ENCODE data around the gene CLDN18.

CLDN18 gene

GRCh38 chr3:138065949-138066348 is 56.0 kb downstream of the CLDN18 start:
- DNase-seq = no peak

- DNase-seq = no peak
Measured at GRCh38 chr3:138066383-138066782, 56.4 kb downstream of the CLDN18 start.

- no peak for DNase-seq
Measured at GRCh38 chr3:138066972-138067371, 57.0 kb downstream of the CLDN18 start.

- no peak for DNase-seq
Measured at GRCh38 chr3:138068046-138068445, 58.1 kb downstream of the CLDN18 start.

DNA sequence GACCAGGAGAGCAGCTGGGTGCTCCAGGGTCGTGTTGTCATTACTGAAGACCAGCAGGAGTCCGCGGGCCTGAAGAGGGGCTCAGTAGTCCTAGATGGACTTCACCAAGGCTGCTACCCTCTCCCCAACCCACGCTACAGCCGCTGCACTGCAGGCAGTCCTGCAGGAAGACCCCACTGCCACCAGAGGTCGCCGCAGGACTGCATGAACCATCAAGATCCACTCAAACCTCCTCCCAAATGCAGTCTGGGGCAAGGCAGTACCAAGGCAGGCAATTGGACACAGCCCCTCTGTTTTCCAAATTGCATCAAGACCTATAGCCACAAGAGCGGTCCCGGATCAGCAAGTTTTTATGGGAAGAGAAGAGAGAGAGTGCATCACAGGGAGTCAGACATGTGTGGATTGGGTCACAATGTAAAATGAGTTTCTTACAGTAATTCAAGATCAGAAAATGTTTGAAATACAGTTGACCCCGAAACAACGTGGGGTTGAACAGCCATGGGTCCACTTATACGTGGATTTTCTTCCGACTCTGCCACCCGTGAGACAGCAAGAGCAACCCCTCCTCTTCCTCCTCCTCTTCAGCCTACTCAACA is 58.7 kb downstream of the CLDN18 start:
- DNase-seq = peak; percentile 46 to 82

DNA sequence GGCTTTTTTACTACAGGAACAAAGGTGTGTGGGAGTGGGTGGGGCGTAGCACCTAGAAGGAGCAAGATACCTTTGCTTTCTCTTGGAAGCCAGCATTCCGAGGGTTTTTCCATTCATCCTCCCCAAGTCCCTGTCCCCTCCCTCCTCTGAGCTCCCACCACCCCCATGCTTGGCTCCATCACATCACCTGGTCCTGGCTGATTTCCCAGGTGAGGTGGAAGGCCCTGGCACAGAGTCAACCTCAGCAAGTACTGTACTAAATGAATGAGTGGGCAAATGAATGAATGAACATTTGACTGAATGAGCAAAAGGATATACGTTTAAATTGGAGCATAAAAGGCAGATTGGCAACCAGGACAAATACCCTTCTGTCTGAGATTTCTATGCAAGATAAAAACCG is 60.0 kb downstream of the CLDN18 start:
- DNase-seq = no peak

GRCh38 chr3:138072796-138073195 is 62.8 kb downstream of the CLDN18 start:
- DNase-seq = no peak

DNA sequence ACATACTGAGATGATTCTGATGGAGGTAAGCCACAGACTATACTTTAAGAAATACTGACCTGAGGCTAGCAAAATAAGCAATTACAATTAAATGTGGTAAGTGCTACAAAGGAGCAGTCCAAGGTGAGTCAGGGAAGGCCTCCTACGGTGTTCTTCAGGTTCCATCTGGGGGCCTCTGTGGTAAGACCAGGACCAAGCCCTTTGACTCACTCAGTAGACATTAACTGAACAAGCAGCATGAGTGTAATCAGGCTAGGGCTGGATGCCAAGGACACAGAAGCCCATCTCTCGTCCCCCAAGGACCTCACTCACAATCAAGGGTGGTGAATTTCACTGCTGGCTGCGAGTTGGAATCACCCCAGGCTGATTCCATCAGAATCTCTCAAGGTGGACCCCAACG is 68.1 kb downstream of the CLDN18 start:
- DNase-seq = no peak

DNA sequence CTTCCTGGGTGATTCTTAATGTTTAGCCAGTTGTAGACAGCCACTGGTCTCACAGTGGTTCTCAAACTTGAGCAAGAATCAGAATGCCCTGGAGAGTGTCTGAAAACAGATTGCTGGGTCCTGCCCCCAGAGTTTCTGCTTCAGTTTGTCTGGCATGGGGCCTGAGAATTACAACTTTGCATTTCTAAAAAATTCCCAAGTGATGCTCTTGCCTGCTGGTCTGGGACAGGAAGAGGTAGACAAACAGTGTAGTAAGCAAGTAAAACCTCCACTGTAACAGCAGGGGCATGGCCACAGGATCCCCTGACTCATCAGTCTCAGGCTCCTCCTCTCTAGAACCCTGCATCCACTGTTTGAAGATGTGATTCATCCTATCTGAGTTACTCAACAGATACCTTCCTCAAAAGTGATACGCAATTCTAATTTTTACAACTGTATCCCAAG is 69.0 kb downstream of the CLDN18 start:
- DNase-seq = no peak

GRCh38 chr3:138079901-138080300 is 69.9 kb downstream of the CLDN18 start:
- DNase-seq = no peak

DNA sequence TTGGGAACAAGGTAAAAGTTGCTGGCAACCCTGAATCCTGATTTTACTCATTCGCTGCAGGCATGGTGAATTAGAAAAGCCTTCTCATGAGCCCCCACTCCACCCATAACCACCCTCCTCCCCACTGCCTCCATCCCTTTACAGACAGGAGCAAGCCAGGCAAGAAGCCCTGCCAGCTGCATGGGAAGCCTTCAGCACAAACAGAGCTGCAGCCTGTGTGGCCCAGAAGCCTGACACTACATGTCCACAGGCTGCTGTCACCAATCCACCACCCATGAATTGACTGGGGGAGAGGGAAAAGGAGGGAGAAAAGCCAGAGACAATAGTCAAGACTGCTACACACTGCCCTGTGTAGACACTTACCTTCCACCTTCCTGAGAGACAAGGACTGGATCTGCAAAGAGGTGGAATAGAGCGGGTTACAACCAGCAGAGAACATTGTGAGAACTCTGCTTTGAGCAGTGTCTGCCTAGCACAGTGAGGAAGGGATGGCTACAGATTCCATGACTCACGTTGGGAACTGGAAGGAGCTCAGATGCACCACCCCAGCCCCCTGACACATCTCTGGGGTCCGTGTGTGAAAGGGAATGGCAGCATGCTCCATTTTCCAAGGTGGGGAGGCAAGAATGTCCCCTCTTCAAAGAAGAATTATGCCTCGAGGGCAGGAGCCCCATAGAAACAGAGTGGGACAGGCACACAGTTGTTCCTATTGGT is 71.6 kb downstream of the CLDN18 start:
- no peak for DNase-seq

- no peak for DNase-seq
Measured at GRCh38 chr3:138082085-138082991, 72.4 kb downstream of the CLDN18 start.

DNA sequence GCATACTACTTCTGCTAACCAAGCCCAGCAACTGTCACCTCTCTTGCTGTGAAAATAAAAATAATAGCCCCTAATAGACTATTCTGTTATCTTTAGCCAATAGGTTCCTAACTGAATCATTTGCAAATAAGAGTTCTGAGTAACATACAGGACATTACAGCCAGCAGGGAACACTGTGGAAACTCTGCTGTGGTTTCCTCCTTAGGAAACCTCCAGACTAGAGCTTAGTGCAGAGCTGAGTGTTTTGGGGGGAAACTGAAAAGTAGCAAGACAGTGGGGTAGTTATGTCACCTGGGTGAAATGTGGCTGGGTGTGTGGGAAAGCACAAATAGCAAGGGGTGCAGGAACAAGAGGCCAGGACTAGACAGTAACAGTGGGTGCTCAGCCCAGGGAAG is 73.0 kb downstream of the CLDN18 start:
- DNase-seq = no peak

Data from NCI-H446 (cell line).